ENCODE measurements around the gene LIPT1. TPM values are rescaled to one million over a fixed set of nuclear protein-coding genes. Genes with fewer than 3 reads are reported as not detected.

LIPT1 gene
- total RNA-seq, 6 experiments from 2014 or later = 1.9 to 5.0 (median 3.6) TPM

GRCh38 chr2:99201959-99202678, 47.4 kb downstream of the LIPT1 start:
- no peak for DNase-seq
- intact Hi-C loops (cut with DNase I) = no loop called here
- Histone ChIP-seq H3K27me3 (no peaks in the 10 kb centered on the region), H3K4me3 (no peak overlapping the region), H3K27ac (no peak overlapping the region), H3K4me1 (no peaks in the 10 kb centered on the region), H3K9me3 (no peaks in the 10 kb centered on the region), H3K36me3 (peaks cover 0 to 9% (median 2%) of the 10 kb centered on the region in 4 donors)
- TF ChIP-seq POLR2A (IDR thresholded peaks at IDR 0.05) (no peak), CTCF (IDR thresholded peaks at IDR 0.05) (no peak)
- no peak for ATAC-seq
- WGBS (ENCODE audit: insufficient coverage, low coverage, low lambda C conversion rate, missing lambda C conversion rate) = 93% methylated on average over 4 of the region's 4 CpGs

GRCh38 chr2:99205491-99205890, 50.7 kb downstream of the LIPT1 start:
- ATAC-seq (no peak), DNase-seq (no peak)
- Histone ChIP-seq H3K4me3 (no peak overlapping the region), H3K4me1 (no peaks in the 10 kb centered on the region), H3K36me3 (no peaks in the 10 kb centered on the region), H3K9me3 (no peaks in the 10 kb centered on the region), H3K27ac (no peak overlapping the region), H3K27me3 (no peaks in the 10 kb centered on the region)
- no peak for TF ChIP-seq CTCF (IDR thresholded peaks at IDR 0.05)
- no peak for TF ChIP-seq POLR2A (IDR thresholded peaks at IDR 0.05)
- intact Hi-C loops (cut with DNase I) = no loop called here
- WGBS (ENCODE audit: insufficient coverage, low coverage, low lambda C conversion rate, missing lambda C conversion rate) = 100% methylated on average over 3 of the region's 5 CpGs

Small RNAs within 50 kb of the gene (small RNA-seq; reads per million reads assigned to genes)
- gene AC092587.1 = 0 reads per million in 2 experiments

Other genes with a start within 250 kb of the LIPT1 start
- under 1 TPM; 0.12 to 0.56 (median 0.32) TPM for gene CRACDL, start 218.7 kb upstream of the LIPT1 start, total RNA-seq
- 1 to 10 TPM in 1 of 6 experiments, under 1 TPM in 5; 0.24 to 1.4 (median 0.44) TPM for gene C2orf15, start 13.3 kb upstream of the LIPT1 start, total RNA-seq
- gene TSGA10, start within 50 bp of the LIPT1 start, total RNA-seq = 1 to 10 TPM; 1.6 to 5.6 (median 2.7) TPM
- gene MITD1, start 26.1 kb downstream of the LIPT1 start, total RNA-seq = 10 to 100 TPM in 3 of 6 experiments, 1 to 10 TPM in 3; 4.0 to 12.5 (median 9.6) TPM
- gene MRPL30, start 26.2 kb downstream of the LIPT1 start, total RNA-seq = 10 to 100 TPM; 13.3 to 28.2 (median 14.2) TPM
- gene LYG2, start 100.7 kb downstream of the LIPT1 start, total RNA-seq = not detected
- gene LYG1, start 146.2 kb downstream of the LIPT1 start, total RNA-seq = under 1 TPM in 5 of 6 experiments, not detected in 1; 0.25 to 1.00 (median 0.64) TPM
- gene TXNDC9, start 181.4 kb downstream of the LIPT1 start, total RNA-seq = 10 to 100 TPM; 10.9 to 33.1 (median 14.1) TPM
- gene EIF5B, start 182.4 kb downstream of the LIPT1 start, total RNA-seq = 10 to 100 TPM; 10.2 to 18.8 (median 17.4) TPM

All from right lobe of liver (tissue), 6 donors.